ENCODE measurements around the gene GIMAP2.

- TF ChIP-seq, protein P1, sequence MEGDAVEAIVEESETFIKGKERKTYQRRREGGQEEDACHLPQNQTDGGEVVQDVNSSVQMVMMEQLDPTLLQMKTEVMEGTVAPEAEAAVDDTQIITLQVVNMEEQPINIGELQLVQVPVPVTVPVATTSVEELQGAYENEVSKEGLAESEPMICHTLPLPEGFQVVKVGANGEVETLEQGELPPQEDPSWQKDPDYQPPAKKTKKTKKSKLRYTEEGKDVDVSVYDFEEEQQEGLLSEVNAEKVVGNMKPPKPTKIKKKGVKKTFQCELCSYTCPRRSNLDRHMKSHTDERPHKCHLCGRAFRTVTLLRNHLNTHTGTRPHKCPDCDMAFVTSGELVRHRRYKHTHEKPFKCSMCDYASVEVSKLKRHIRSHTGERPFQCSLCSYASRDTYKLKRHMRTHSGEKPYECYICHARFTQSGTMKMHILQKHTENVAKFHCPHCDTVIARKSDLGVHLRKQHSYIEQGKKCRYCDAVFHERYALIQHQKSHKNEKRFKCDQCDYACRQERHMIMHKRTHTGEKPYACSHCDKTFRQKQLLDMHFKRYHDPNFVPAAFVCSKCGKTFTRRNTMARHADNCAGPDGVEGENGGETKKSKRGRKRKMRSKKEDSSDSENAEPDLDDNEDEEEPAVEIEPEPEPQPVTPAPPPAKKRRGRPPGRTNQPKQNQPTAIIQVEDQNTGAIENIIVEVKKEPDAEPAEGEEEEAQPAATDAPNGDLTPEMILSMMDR (IDR thresholded peaks at IDR 0.05) = no peak
- no peak for TF ChIP-seq EZH2 (IDR thresholded peaks at IDR 0.05)
Measured at GRCh38 chr7:150675714-150676113, 9.8 kb upstream of the GIMAP2 start.
